GM19239 (cell line): ENCODE results near the gene RP9.
"Not testable (repeated sequence)": the region's sequence is repeated elsewhere in the genome, so short reads cannot be mapped to it uniquely, and the experiment has no call there.

Source experiments
- DNase-seq: peaks from one replicate; pipeline ENCODE4 v3.0.0; 2011; ENCODE audit warnings: low spot score; ENCODE audit not compliant: insufficient read length
- FAIRE-seq: peaks from 2 replicates; lab custom pipeline; 2011; peaks lifted over from hg19 to GRCh38; lab: Jason Lieb, UNC

RP9 gene

DNA sequence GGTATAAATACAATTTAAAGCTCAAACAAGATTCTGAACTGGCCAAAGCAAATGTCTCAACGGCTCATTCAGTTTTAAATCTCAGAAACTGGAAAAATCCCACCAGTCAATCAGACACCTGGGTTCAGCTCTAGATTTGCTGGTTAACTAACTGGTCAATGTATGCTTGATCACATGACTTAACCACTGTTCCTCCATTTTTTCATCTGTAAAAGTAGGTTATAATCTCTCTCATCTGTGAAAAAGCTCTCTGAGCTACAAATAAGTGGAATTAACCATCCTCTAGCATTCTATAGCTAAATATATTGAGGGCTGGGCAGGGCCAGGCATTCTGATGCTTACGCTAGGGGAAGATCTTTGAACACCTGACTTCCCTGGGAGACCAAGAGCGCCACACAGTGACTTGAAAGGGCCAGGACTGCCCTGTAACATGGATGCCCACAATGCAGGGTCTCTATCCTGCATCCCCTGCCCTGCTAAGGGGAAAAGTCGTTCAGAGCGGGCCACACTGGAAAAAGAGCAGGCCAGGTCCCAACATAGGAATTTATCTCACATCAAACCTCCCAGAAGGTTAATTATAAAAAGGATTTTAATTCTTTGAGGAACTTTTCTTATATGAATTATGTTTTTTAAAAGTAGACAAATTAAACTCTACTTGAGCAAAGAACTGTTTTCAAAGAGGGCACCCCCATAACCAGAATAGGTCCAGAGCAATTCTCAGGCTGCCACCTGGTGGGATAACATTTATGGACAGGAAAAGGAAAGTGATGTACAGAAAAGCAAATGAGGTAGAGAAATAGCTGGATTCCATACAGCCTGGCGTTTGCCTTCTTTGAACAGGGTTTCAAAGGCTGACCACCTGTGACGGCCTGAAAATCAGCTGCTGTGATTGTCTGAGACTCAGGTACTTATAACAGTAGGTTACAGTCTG, 1.8 kb downstream of the RP9 start:
- FAIRE-seq (peak; percentile 89), DNase-seq (no peak)

DNA sequence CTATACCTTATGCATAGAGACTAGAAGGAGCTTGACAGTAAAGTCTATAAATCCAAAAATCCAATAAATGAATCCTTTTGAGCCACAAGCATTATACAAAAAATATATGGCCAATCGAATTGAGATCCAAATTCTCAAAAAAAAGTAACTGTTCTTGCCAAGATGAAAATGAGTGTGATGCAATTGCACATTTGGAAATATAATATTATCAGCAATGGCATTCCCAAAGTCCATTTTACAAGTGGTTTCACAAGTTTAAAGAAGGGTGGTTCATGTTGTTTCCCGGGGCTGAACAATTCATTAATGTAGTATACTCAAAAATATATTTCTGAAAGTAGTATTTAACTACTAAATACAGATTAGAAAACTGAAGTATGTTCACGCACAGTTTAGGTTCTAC, 7.3 kb downstream of the RP9 start:
- no peak for DNase-seq
- FAIRE-seq: peak; percentile 49

DNA sequence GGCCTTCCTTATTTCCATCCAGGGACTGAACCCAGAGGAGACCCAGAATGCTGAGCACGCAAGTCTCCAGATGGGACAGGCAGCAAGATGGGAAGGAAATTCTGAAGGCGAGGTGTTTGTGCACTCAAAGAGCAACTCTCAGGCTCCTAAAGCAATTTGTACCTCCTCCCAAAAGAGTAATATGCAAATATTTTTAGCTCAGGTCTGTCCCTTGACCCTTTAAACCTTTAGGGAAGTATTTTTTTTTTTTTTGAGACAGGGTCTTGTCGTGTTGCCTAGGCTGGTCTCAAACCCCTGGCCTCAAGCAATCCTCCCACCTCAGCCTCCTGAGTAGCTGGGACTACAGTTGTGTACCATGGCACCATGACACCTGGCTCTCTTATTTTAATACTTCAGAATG, 8.4 kb downstream of the RP9 start:
- DNase-seq (no peak), FAIRE-seq (no peak)

DNA sequence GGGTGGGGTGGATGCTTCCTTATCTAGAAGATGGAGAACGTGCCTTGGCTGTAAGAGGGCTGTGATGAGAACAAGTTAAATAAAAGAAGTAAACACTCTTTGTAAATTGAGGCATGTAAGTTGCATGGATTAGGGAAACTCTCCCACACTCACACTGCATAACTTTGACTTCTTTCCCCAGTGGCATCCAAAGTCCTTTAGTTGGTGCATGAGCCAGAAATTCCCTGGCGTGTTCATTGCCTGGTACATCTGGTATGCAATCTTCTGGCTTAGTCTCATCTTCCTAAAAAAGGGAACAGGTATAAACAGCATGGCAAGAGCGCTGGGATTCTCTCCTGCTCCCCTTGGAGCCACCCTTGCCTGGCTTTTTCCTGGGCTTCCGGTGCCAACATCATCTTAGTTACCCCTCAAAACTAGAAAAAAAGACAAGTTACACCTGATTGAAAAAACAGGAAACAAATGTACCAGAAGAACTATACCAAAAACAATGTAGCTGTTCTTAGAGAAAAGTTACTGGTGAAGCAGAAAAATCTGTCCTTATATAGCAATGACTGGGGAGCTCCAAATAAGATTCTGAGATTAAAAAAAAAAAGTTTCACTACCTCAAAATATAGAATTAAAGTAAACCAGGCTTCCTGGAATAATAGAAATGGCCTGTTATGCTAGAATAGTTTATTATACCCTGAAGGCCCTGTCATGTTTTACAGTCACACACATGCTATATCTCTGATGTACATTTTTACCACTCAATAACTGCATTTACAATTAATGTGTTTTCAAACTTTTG, 9.9 kb downstream of the RP9 start:
- FAIRE-seq (no peak), DNase-seq (no peak)

DNA sequence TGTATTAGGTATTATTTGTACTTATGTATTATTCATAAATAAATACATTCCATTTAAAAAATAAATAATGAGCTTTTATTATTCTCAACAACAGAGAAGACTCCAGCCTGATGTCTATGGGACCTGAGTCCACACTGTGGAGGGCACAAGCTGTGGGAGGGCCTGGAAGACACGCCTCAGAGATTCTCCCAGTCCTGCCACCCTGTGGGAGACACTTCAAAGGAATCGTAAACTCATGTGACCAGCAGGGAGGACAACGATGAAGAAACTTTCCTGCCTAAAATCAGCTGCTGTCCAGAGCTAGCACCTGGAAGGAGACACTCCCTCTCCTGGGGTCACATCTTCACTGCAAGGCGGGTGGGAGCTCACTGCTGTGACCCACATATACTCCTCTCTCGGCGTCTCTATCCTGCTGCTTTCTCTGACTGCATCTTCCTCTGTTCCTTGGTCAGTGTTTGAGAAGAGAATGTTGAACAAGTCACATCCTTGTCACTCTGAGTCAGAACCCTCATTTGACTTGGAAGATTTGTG, 14.4 kb downstream of the RP9 start:
- not testable (repeated sequence) for DNase-seq

DNA sequence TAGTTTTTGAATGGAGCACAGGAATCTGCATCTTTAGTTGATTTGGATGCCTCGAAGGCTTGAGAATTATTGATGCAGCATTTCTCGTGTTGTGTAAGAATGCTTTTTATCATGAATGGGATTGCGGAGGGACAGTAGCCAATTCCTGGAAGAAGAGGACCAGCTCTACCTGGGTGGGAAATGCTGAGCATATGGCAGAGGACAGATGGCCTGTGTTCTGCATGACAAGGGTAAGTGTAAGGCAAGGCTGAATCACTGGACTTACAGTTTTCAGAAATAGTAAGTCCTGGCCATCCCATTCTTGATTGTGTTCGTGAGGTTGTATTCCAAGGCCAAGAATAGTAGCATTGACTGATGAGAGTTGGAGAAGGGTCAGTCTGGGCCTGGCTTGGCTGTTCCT, 15.9 kb downstream of the RP9 start:
- FAIRE-seq: no peak
- DNase-seq: no peak

More for the DNA sequence above, 14.4 kb downstream of the RP9 start:
- FAIRE-seq: not testable (repeated sequence)

DNA sequence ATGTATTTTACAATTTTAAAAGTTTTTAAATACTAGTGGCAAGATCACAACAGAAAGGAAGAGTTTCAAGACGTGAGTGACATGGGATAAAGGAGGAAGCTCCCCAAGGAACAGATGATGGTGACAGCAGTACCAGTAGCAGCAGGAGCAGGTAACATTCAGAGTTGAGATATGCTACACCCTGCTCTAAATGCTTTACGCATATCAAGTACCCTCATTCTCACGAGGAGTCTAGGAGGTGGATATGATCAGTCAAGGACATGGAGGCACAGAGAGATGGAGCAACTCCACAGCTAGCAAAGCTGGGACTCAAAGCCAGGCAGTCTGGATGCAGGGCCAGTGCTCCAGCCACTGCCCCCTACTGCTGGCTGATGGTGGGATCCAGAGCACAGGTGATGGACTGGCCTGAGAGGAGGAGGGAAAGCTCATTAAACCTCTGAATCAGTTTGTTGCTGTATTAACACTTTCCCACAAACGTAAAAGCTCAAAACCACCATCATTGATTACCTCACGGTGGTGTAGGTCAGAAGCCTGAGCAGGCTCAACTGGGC, 17.5 kb downstream of the RP9 start:
- FAIRE-seq (no peak), DNase-seq (no peak)

DNA sequence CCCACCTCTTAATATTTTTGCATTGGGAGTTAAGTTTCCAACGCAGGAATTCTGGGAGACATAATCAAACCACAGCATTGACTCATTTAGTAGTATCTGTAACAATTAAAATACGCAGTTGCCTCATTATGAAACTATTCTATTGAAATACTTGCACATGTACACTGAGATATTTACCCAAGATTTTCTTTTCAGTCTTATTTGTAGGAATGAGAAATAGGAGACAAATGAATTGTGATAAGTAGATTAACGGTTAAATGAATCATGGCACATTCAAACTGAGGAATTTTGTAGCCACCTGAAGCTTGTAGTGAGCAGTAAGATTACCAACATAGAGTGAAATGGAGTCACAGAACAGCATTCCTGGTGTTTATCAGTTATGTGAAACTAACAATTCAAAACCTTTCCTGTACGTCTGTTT, 18.1 kb downstream of the RP9 start:
- DNase-seq: no peak
- no peak for FAIRE-seq

DNA sequence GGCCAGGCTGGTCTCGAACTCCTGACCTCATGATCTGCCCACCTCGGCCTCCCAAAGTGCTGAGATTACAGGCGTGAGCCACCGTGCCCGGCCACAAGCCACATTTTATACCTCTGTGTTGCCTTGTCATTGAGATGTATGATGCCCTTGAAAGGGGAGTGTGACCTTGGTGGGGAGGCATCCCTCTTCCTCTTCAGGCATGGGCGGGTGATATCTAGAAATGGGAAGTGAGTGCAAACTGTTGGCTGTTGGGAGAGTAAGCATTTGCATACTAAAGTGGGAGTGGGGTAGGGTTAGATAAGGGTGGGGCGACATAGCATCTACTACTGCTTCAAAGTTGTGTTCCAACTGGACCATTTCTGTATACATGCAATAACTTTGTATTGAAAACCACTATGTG, 20.1 kb downstream of the RP9 start:
- no peak for FAIRE-seq
- DNase-seq: no peak

DNA sequence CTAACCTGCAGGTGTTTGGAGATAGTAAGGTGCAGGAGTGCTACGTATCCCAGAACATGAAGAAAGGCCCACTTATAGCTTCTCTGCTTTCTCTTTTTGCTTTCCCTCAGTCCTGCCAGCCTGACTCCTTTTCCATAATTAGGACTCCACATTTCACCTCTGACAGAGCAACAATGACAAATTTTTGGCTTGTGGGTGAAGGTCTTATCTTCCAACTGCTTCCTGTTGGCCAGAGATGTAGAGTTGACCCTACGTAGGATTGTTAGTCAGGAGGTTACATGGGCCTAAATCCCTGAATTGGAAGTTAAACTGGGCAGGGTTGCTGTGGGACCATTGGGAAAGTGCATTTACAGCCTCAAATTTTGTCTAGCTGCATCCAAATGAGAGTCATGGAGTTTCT, 21.3 kb downstream of the RP9 start:
- no peak for FAIRE-seq
- no peak for DNase-seq

DNA sequence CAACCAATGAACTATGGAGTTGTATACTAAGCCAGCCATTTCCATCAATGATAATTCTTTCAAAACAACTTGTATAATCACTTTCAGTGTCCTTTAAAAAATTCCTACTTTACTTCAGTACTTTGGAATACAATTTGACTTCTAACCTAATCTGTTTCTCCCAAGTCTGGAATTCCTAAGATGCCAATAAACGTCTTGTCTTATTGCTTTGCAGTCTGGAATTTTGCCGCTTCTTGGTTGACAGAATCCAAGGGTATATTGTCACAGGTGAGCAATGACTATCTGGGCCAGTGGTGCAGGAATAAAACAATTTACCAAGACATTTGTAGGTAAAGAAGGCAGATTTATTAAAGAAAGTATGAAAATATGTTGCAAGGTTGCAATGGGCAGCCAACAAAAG, 21.8 kb downstream of the RP9 start:
- FAIRE-seq: no peak

DNA sequence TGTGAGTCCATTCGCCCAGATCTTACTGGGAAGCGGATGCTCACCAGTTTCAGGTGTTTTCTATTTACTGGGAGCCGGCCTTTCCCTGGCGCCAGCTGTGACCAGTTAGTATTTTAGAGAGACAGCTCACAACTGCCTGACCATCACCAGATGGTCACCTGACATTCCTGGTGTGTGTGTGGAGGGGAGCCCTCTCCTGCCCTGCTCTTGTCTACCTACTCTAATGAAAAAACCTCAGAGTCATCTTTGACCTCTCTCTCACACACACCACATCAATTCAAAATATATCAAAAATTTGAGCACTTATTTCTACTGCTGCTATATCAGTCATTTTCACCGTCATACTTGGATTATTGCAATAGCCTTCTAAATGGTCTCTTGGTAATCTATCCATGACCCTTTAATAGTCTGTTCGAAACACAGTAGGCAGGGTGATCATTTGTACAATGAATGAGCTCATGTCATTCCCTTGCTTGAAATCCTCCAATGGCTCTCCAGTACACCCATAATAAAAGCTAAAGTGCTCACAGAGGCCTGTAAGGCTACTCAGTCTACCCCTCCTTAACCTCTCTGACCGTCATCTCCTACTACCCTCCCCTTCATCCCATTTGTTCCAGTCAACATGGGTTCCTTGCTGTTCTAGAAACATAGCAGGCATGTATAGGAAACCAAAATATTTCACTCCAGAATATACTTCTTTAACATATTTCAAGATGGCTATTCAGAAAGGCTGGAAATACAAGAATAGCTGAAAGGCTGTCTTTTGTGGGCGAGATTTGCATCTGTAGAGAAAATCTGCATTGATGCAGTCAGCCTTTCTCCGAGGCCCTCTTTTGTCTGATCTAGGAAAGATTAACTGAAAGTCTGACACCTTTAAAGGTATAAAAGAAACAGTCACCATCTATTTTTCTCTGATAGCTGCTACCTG, 29.2 kb downstream of the RP9 start:
- FAIRE-seq: no peak
- no peak for DNase-seq

More for the DNA sequence above, 21.8 kb downstream of the RP9 start:
- DNase-seq: no peak

DNA sequence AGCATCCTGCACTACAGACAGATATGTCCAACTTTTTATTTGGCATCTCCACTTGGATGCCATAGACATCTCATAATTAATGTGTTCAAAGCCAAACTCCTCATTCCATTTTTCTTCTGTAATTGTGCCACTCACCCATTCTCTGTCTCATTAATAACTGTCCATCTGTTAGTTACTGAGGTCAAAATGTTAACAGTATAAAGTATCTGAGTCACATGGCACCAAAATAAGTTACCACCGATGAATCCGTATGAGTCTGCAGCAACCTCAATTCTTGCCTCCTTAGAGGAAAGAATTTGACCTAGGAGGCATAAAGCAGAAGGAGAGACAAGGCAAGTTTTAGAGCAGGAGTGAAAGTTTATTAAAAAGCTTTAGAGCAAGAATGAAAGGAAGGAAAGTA, 30.1 kb downstream of the RP9 start:
- FAIRE-seq (no peak), DNase-seq (no peak)

DNA sequence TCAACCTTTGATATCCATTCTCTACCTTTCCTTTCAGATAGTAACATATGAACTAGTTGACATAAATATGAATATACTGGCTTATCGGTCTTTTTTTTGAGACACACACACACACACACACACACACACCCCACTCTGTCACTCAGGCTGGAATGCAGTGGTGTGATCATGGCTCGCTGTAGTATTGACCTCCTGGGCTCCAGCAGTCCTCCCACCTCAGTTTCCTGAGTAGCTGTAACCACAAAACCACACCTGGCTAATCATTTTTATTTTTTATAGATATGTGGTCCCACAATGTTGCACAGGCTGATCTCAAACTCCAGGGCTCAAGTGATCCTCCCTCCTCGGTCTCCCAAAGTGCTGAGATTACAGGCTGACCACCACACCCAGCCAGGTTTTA, 32.5 kb downstream of the RP9 start:
- FAIRE-seq (peak; percentile 14), DNase-seq (no peak)

DNA sequence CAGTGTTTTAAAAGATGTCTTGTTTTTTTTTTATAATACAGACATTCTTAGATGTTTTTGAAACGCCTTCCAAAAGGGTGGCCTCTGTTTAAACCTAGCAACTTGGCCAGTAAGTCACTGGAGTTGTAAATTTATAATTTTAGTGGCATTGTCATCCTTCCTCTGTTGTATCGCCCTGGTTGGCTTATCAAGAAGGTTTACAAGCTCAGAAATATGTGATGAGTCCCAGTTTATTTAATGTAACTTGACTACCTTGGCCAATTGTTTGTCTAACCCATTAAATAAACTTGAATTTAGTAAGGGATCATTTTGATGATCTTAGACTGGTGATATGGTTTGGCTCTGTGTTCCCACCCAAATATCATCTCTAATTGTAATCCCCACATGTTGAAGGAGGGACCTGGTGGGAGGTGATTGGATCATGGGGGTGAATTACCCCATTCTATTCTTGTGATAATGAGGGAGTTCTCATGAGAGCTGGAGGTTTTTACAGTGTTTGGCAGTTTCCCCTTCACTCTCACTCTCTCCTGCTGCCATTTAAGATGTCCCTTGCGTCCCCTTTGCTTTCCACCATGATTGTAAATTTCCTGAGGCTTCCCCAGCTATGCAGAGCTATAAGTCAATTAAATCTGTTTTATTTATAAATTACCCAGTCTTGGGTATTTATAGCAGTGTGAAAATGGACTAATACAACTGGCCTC, 33.2 kb downstream of the RP9 start:
- FAIRE-seq (no peak), DNase-seq (no peak)

DNA sequence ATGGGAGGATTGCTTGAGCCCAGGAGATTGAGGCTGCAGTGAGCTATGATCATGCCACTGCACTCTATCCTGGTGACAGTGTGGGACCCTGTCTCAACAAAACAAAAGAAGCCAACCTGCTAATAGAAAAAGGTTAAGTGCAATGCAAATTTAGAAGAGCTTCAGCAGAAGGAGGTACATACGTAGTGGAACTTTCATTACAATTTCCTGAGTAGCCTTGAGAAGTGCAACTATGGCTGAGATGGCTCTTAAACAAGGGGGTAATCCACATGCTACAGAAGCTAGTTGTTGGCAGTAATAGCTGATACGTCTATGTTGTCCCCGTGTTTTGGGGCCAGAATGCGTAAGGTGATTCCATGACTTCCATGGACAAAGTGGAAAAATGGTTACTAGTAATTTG, 36.0 kb downstream of the RP9 start:
- FAIRE-seq: no peak

DNA sequence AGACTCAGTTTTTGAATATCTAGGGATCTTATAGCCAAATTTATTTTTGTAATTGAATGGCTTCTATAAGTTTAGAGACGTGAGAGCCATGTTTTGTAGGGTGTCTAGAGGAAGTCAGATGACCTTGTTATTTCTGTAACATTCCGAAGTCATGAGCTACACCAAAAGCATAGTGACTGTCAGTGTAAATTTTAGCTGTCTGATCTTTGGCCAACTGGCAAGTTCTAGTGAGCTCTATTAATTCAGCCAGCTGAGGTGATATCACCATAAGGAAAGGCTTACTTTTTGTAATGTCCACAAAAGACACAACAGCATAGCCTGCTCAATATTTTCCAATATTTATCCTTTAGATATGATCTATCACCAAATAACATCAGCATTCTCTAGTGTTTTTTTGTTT, 36.7 kb downstream of the RP9 start:
- FAIRE-seq (no peak), DNase-seq (no peak)

More for the DNA sequence above, 36.0 kb downstream of the RP9 start:
- no peak for DNase-seq

DNA sequence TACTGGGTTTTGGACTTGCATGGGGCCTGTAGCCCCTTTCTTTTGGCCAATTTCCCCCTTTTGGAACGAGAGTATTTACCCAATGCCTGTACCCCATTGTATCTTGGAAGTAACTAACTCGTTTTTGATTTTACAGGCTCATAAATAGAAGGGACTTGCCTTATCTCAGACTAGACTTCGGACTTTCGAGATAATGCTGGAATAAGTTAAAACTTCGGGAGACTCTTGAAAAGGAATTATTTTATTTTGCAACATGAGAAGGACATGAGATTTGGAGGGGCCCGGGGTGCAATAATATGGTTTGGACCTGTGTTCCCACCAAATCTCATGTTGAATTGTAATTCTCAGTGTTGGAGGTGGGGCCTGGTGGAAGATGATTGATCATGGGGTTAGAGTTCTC, 38.4 kb downstream of the RP9 start:
- FAIRE-seq (no peak), DNase-seq (no peak)

DNA sequence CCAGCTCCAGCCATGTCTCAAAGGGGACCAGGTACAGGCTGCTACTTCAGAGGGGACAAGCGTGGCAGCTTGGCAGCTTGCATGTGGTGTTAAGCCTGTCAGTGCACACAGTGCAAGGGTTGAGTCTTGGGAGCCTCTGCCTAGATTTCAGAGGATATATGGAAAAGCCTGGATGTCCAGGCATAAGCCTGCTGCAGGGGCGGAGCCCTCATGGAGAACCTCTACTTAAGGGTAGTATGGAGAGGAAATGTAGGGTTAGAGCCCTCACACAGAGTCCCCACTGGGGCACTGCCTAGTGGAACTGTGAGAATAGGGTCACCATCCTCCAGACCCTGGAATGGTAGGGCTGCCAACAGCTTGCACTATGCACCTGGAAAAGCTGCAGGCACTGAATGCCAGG, 38.9 kb downstream of the RP9 start:
- FAIRE-seq (no peak), DNase-seq (no peak)
